Left forelimb (tissue), 1 donor: ENCODE results near the gene PSMB10.
A peak's percentile ranks its signal among the peaks of the same experiment; 100 is the strongest.

Experiments
- DNase-seq: peaks from one replicate; pipeline ENCODE4 v3.0.0-alpha.2; 2018; ENCODE audit warnings: low spot score

The PSMB10 gene

DNA sequence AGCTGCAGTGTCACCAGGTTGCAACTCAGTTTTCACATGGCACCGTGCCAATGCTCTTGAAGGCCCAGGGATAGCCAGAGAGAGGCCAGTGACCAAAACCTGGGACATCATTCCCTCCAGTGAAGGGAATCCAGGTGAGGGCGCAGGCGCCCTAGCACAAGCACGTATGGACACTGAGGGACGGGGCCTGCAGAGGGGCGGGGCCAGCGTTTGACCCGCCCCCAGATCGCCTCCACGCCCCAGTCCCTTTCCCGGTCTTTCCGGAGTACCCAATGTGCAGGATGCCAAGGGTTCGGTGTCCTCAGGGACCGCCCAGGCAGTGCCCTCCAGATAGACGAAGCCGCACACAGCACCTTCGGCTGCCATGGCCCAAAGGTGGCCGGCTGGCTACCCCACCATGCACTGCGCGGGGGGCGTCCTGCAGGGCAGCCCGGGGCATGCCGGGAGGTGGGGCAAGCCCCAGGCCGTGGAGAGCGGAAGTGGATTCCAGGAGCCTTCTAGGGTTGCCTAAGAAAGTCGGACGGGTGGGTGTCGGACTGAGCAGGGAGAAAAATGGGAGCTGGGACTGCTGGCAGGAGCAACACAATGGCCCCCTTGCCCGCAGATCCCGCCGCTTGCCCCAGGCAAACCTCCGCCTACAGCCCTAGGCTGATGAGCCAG lies 27.1 kb upstream of the PSMB10 start:
- DNase-seq: no peak

- DNase-seq: no peak
These were observed 26.6 kb upstream of the PSMB10 start for GRCh38 chr16:67963292-67963661.

- DNase-seq: no peak
These were observed 25.5 kb upstream of the PSMB10 start for GRCh38 chr16:67962135-67962534.

DNA sequence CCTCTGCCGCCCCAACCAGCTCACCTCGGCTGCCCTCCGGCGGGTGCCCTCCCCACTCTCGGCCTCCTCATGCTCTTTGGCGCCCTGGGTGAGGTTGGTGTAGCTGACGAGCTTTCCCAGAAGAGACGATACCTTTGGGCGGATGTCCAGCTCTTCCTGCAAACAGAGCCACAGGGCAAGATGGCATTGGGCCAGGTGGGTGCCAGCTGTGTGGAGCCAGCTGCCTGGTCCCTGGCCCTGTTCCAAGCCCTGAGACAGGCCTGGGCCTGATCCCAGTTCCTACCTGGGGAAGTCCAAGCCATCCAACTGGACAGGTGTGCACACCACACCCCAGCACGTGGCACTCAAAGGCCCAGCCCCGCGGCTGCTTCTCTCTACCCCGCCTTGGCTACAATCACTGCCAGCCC lies 24.9 kb upstream of the PSMB10 start:
- DNase-seq: no peak

GRCh38 chr16:67959536-67960329 lies 23.1 kb upstream of the PSMB10 start:
- DNase-seq: no peak

DNA sequence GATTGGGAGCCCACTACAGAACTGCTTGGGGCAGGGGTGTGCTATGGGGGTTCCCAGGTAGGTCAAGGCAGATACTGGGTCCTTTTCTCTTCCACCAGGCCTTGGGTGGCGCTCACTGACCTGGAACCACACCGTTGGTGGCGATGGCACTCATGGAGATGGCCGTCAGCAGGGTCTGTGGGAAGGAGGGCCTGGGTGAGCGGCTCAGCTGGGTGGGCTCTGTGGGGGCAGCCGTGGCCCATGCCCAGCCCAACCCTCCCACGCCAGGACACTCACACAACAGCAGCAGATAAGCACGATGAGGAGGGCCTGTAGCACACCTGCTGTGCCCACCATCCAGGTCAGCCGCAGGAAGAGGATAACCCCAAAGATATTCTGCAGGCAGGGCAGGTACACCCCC lies 21.0 kb upstream of the PSMB10 start:
- DNase-seq: peak; percentile 46

DNA sequence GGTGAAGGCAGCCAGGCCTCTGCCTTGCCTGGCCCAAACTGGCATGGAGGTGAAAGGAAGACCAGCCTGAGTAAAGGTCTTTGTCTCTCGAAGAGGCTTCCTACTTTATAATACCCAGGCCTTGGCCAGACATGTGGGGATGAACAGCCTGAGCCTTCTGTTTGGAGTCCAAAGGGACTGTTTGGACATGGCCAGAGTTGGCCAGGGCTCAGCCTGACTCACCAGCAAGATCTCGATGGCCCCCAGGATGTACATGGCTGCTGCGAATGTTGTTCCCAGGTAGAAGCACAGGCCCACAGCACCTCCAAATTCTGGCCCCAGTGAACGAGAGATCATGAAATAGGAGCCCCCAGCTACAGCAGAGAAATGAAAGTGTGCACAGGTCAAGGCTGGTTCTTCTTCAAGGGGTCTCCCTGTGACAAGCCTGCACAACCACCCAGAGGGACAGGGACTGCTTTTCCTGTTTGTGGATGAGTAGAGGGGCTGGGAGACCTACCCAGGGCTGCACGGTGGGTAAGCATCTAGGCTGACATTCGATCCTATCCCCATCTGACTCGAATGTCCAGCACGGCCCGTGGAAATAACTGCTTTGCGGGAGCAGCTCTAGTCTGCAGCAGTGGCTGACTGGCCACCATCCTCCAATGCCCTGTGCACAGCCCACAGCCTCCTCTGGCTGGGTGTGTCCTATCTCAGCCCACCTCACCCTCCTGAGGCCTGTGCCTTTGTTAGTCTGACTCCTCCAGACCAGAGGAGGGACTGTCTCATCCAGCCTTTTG lies 18.0 kb upstream of the PSMB10 start:
- DNase-seq: peak; percentile 48

GRCh38 chr16:67953641-67954375 lies 17.2 kb upstream of the PSMB10 start:
- DNase-seq: no peak

- no peak for DNase-seq
These were observed 14.8 kb upstream of the PSMB10 start for GRCh38 chr16:67951485-67951884.

GRCh38 chr16:67950335-67950843 lies 13.7 kb upstream of the PSMB10 start:
- DNase-seq: no peak

DNA sequence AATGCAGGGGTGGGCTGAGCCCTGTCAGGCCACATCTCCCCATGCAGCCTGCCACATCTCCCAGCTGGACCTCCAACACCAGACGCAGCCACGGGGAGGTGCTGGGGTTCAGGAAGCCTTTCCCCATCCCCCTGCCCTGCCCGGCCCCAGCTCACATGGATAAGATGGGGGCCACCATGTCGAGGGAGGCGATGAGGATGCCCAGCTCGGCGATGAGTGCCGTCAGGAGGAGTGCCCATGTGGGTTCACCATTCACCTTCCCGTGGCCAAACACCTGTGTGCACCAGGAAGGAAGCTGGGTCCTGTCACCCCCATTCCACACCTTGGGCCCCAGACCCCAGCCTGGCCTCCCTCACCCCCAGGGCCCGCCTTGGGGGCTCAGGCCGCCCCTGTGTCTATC lies 13.0 kb upstream of the PSMB10 start:
- no peak for DNase-seq

- DNase-seq: no peak
These were observed 11.4 kb upstream of the PSMB10 start for GRCh38 chr16:67948015-67948414.

DNA sequence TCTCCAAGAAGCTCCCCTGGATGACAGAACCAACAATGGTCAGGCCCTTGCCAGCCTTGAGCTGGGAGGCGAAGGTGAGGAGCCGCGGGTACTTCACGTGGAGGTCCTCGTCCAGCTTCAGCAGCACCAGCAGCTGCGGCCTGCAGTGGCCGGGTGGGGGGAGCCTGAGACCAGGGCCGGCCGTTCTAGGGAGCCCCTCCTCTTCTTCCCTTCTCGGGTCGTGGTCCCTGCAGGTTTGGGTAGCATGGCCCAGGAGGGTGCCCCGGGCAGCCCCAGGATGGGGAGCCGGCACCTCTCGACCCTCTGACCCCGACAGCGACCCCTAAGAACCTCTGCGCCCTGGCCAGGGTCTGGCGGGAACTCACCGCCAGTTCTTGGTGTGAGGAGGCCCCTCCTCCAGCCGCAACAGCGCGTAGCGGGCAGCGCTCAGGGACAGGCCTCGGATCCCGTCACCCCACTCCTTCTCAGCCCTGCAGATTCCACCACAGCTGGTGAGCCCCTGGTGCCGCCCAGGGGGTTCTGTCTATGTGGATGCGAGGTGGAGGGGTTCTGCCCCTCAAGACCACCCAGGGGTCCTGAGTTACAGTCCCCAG lies 10.4 kb upstream of the PSMB10 start:
- DNase-seq: no peak

DNA sequence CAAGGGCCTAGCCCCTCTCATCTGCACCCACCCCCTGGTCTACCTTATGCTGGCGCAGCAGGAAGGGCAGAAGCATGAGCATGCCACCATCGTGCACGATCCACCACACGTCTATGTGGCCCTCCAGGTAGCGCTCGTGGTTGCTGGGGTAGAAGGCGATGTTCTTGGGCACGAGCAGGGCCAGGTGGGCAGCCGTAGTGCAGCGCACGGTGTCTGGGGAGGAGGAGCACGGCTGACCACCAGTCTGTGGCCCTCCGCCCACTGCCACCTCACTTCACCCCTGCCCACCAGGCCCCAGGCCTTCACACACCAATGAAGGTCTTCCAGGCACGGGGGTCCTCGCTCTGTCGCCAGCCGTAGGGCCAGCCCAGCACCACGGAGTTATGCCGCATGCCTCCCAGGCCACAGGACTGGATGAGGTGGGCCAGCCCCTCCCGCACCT lies 9.5 kb upstream of the PSMB10 start:
- no peak for DNase-seq

- DNase-seq: no peak
These were observed 8.8 kb upstream of the PSMB10 start for GRCh38 chr16:67945392-67945933.

DNA sequence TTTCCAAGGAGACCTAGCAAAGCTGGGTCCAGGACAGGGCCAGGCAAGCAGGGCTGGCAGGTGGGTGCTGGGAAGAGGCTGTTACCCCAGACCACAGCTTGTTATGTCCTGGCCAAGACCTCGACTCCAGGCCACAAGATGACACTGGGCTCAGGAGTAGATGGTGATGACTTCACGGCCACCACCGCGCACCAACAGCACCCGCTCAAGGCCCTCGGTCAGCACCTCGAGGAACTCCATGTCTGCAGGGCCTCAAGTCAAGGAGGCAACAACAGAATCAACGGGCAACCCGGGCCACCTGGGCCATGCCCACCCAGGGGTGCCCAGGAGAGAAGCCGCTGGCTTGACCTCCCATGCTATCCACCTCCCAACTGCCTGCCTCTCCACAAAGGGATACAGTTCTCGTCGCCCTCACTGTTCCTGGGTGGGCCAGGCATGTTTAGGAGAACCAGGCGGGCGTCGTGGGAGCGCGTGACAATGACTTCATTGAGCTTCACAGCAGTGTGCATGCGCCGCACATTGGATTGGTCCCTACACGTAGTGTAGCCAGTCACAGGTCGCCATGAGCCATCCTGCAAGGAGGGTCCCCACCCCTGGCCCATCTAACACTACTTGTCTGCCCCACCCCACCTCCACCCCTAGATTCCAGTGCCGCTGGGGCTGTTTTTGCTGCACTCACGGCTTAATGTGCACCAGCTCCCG lies 8.2 kb upstream of the PSMB10 start:
- no peak for DNase-seq

- DNase-seq: no peak
These were observed 7.2 kb upstream of the PSMB10 start, which contains the start of gene LCAT for GRCh38 chr16:67943619-67944504. TSS of gene LCAT (minus strand) at chr16:67944120. CDS start at chr16:67944101, 19 bp downstream.

- DNase-seq: no peak
These were observed 6.6 kb upstream of the PSMB10 start for GRCh38 chr16:67943256-67943618.

DNA sequence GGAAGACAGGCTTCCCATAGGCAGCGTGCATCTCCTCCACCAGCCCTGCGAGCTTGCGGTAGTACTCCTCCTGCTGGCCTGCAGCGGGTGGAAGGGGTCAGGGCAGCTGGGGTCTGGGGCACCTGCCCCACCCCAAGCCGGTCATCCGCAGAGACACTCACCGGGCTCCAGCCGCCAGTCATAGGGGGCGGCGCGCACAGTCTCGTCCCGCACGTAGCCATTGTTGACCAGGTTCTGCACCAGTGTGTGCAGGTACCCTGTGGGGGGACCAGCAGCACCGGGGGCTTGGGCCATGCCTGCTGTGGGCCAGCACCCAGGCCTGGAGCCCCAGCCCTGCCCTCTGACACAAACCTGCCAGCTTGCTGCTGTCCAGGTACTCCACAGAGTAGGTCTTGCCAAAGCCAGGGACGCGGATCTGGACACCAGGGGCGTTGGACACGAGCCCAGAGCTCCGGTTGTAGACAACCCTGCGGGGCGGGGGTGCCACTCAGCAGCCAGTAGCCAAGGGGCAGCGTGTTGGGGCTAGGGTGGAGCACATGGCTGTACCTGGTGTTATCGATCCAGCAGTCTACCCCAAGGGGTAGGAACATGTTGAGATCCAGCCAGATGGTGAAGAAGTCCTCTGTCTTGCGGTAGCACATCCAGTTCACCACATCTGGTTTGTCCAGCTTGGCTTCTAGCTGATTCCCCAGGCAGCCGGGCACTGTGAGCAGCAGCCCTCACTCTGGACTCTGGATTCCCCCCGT lies 6.0 kb upstream of the PSMB10 start:
- DNase-seq: no peak
